Adrenal gland (tissue), 5 donors: ENCODE data around the gene RMDN3.

Source experiments
- POLR2A ChIP-seq, 2 donors: fragments of 450-650 bp; IDR thresholded peaks; one replicate each; pipeline ENCODE4 v1.6.1; 2017; ENCODE audit warnings: antibody characterized with exemption in 2 of 2, mild to moderate bottlenecking in 2 of 2, moderate library complexity in 1 of 2
- TF ChIP-seq, protein P1 (sequence below), 6 experiments: fragments of 450-650 bp in 4 of 6; fragments of 200-600 bp in 2 of 6; sonication (generic) in 1 of 6; IDR thresholded peaks; 1 replicate in 5 of 6; 2 replicates in 1 of 6; pipeline versions ENCODE4 v1.5.1 to v1.8.0; 2016 to 2021; ENCODE audit warnings: antibody characterized with exemption in 6 of 6, mild to moderate bottlenecking in 2 of 6, moderate library complexity in 1 of 6
- donor health status: DM: no; HTN: no; CAD: no.

DNA sequence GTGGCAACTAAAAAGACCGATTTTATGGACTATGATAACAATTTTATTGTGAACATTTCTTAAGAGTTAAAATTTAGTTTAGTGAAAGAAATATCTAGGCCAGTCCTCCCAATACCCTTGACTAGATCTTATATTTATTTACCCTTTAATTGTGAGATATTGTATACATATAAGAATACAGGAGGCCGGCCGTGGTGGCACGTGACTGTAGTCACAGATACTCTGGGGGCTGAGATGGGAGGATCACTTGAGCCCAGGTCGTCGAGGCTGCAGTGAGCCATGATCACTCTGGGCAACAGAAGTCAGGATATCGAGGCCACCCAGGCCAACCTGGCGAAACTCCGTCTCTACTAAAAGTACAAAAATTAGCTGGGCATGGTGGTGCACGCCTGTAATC is 756 bp upstream of the RMDN3 start:
- no peak for TF ChIP-seq POLR2A (IDR thresholded peaks at IDR 0.05)
- TF ChIP-seq, protein P1, sequence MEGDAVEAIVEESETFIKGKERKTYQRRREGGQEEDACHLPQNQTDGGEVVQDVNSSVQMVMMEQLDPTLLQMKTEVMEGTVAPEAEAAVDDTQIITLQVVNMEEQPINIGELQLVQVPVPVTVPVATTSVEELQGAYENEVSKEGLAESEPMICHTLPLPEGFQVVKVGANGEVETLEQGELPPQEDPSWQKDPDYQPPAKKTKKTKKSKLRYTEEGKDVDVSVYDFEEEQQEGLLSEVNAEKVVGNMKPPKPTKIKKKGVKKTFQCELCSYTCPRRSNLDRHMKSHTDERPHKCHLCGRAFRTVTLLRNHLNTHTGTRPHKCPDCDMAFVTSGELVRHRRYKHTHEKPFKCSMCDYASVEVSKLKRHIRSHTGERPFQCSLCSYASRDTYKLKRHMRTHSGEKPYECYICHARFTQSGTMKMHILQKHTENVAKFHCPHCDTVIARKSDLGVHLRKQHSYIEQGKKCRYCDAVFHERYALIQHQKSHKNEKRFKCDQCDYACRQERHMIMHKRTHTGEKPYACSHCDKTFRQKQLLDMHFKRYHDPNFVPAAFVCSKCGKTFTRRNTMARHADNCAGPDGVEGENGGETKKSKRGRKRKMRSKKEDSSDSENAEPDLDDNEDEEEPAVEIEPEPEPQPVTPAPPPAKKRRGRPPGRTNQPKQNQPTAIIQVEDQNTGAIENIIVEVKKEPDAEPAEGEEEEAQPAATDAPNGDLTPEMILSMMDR (IDR thresholded peaks at IDR 0.05), result no peak
